ENCODE data around the gene CDK6.

The CDK6 gene

DNA sequence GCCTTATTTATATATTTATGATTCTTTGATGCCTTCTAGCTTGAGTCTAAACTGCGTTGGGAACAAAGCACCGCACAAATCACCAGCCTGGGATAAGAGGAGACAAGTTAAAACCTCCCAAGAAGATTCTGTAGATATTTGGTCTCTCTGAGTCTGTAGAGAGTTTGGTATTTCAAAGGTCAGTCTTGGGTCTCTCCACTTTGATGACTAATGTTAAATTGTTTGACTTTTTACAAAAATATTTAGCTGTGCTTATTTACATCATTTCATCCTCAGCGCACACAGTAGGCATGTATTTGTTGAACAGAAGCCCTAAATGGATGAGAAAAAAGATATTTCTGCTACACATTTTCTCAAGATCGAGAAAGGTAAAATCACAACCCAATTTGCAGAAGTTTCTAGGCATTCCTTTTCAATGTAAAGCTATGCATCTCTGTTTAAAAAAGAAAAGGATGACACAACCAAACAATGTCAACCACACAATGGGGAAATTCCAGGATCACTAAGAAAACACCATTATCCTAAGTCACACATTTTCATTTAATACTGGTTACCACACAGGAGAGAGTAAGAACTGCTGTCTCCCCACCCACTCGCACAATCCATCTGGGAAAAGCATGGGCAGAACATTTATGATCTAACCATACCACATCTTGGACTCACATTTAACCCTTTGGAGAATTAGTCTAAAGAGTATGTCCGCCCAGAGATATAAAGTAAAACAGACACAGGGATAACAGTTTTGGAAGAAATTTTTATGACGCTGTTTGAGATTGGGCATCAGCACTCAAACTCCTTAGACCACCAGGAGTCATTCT is 4.4 kb downstream of the CDK6 start:
- intact Hi-C loops (cut with DNase I), result loop anchor here (2.0 to 10.0 kb wide), 3 partner anchors 135 to 223 kb away; no protein-coding TSS in a partner anchor
- DNase-seq, result peak in 1 of 42 donors; percentile 14

DNA sequence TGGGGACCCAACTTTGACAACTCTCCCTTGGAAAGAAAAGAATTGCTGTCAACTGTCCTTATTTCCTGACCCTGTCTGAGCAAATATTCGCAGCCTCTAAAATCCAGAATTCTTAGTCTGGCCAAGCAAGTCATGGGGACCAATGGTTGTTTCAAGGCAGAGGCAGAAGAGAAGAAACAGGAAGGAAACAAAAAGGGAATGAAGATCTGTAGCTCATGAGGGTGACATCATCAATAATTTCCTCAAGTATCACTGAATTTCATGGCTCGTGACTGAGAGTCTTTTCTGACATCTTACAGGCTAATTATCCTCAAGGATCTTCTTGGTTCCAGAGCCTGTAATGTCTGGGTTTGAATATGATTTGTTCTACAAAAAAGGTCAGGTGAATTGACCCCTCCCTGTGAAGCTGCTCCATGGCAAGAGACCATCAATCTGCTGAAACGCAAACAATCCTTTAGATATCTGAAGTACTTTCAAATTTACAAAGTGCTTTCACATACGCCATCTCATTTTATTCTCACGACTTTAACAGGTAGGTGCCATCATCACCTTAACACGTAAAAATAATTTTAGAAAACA is 5.8 kb downstream of the CDK6 start:
- intact Hi-C loops (cut with DNase I), result loop anchor here (5.0 to 10.0 kb wide), 2 partner anchors 133 to 224 kb away; no protein-coding TSS in a partner anchor
- no peak for DNase-seq

DNA sequence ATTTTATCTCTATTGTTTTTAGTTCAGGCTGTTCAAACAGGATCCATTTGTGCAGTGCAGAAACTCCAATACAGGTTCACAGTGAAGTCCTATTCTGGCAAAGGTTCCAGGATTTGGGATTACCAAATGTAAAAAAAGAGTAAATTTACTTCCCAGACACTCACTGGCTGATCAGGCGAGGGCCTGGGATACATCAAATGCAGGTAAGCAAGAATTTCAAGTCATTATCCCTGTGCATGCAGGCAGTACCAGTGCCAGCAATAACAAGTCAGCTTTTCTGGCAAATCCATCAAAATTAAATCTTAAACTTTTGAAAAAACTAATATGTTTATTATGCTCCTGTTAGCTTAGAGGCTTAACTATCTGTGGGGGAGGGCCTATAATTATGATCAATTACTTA is 6.3 kb downstream of the CDK6 start:
- intact Hi-C loops (cut with DNase I), result loop anchor here (5.0 to 10.0 kb wide), 2 partner anchors 133 to 225 kb away; no protein-coding TSS in a partner anchor
- DNase-seq, result no peak

DNA sequence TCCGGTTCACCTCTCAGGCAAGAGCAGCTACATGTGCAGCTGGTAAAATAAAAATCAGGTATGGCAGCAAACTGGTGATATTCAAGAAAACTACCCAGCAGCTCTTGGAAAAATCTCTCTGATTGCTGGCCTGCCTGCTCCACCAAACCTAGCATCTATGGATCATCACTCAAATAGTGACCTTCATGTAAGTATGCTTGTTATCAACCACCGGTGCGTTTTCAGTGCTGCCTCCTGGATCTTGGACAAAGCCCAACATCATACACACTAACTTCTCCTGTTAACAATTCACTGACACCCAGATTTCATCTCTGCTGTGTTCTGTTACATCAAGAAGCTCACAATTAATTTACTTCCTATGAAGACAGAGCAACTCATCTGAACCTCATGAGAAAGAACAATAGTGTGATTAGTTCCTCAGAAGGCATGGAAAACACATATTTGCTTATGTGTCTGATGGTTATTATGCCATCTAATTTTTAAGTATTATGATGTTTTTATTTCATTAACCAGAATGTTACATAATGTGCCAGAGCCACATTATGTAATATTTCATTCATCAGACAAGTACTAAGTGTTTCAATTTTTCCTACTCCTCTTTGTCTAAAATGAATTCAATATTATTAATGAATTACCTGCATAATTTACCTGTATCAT is 8.8 kb downstream of the CDK6 start:
- intact Hi-C loops (cut with DNase I), result no loop called here
- DNase-seq, result no peak

DNA sequence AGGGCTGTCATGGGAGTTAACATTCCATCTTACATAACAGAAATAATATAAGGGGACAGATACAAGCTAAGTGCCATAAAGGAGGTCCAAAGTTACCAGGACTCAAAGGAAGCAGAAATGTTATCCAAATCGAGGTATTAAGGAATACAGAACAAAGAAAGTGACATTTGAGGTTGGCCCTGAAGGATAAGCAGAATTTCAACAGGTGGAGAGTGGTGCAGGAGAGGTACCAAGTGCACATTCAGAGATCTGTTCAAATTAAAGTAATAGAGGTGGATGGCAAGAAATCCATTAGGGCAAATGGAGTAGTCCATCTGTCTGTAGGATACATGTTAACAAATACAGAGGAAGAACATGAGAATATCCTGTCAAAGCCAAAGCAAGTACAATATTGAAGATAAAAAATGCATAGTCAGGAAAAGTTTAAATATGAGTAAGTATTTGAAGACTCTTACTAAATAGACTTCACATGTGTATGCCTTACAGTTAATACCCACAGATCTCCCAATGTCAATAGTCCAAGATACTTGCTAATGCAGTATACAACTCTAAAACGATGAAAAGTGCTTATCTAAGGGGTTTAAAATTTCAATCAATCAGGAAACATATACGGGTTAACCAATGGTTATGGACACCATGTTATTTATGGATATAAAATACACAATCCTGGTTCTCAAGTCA is 10.0 kb downstream of the CDK6 start:
- no peak for DNase-seq
- intact Hi-C loops (cut with DNase I), result no loop called here

DNA sequence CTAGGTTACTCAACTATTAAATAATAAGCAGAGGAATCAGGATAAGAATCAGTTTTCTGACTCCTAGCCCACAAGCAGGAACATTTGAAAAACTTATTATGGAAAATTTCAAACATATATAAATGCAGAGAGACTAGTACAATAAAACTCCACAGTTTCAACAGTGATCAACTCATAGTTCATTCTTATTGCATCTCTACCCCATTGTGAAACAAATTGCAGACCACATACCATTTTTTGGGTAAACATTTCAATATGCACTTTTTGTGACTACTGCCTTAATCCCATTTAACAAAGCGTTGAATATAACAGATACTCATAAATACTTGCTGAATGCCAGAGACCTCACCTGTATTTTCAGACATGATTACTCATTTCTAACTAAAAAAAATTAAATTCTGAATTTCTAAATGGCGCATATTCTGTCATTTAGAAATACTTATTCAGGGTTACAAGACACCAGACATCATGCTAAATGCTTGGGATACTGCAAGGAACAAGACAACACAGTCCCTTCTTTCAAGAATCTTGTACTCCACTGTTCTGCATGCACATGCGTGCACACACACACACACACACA is 11.4 kb downstream of the CDK6 start:
- no peak for DNase-seq
- intact Hi-C loops (cut with DNase I), result no loop called here

DNA sequence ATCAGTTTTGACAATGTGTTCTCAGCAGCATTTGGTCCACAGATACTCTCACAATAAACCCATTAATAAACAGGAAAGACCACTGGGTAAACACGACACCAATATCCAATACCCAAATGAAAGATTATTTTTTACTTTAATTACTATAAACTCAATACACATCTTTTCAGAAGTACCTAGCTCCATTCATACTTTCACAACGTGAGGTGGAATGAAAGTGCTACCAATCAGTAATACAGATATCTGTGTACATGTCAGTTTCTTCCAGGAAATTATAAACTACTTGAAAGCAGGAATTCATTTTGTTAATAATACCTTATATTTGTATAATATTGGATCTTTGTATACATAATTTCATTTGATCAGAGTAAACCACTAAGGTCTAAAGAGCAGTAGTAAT is 11.9 kb downstream of the CDK6 start:
- no peak for DNase-seq
- intact Hi-C loops (cut with DNase I), result no loop called here

DNA sequence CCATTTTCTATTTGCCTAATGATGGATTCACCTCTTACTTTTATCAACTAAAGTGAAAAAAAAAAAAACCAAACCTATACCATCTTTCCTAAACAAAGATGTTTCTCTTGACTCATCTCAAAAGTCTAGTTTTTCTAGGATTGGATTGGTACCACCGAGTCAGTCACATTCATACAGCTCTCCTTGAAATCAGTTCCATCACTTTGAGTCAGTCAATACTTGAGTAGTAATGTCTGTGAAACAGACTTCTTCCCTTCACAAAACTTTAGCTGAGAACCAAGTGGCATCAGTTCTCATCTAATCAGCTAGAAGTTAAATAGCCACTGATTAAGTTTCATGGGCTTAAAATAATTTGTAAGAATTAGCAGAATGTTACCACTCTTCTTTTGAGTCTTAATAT is 13.3 kb downstream of the CDK6 start:
- intact Hi-C loops (cut with DNase I), result no loop called here
- no peak for DNase-seq

DNA sequence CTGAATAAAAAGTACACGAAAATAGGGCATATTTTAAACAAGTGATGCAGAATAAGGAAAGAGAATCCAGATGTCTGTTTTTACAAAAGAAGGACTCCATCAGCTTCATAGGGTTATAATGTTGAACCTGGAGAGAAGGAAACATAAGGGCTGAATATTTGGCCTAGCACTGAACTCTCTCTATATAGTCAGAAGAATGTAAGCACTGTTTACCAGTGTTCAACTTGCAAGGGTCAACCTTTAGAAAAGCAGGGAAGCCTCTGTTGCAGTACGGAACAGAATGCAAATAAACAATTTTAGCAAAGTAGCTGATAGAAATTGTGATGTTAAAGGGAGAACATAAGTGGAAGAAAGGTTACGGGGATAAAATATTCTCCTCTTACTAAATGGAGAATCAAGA is 16.2 kb downstream of the CDK6 start:
- no peak for DNase-seq
- intact Hi-C loops (cut with DNase I), result no loop called here

DNA sequence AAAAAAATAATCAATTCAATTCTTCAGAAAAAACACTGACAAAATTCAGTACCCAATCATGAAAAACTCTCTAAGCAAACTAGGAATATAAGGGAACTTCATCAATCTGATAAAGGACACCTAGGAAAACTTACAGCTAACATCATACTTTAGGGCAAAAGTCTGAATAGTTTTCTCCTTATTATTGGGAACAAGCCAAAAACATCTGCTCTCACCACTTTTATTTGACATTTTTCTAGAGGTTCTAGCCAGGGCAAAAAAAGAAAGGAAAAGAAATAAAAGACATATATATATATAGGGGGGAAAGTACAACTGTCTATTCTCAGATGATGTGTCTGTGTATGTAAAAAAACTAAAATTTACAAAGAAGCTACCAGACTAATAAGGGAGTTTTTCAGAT is 19.0 kb downstream of the CDK6 start:
- intact Hi-C loops (cut with DNase I), result no loop called here

DNA sequence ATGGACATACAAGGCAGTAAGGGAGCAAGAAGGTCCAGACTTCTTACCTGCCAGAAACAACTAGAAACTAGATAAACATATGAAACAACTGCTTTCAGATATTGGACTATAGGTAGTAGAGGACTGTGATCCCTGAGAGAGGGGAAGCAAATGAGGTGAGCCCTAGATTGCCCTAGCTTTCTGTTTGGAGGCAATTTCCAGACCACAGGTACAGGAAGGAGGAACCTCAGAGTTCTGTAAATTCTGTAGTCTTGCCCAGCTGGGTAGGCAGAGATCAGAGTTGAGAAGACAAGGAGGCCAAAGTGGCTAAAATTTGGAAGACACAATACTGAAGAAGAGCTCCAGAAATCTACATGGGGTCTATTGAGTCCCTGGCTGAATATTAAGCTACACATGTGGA is 21.0 kb downstream of the CDK6 start:
- intact Hi-C loops (cut with DNase I), result no loop called here
- DNase-seq, result no peak

More for the DNA sequence above, 19.0 kb downstream of the CDK6 start:
- DNase-seq, result no peak

DNA sequence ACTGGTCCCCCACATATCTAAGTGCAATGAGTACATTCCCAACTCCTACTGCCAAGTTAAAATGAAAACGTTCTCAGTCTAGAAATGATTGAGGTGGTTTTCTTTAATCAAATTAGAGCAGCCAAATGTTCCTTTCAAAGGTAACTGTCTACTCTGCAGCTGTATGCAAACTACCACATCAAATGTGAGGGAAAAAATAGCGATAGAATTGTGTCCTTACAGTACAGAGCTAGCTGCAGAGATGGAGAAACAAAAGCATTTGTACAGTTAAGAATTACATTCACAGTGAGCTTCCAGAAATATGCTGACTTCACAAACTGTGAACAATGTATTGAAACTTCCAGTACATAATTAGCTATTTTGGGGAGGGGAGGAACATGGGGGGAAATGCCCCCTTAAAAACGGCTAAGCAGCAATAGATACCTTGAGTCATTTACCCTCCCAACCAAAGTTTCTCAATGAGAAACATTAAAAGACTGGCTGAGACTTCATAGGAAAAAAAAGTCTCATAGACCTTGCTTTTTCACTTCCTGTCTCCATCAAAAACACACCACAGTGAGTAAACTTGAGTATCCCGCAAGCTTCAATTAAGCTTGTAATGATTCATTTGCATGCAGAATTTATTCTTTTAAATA is 22.9 kb downstream of the CDK6 start:
- intact Hi-C loops (cut with DNase I), result no loop called here
- DNase-seq, result peak in 1 of 42 donors; percentile 21

DNA sequence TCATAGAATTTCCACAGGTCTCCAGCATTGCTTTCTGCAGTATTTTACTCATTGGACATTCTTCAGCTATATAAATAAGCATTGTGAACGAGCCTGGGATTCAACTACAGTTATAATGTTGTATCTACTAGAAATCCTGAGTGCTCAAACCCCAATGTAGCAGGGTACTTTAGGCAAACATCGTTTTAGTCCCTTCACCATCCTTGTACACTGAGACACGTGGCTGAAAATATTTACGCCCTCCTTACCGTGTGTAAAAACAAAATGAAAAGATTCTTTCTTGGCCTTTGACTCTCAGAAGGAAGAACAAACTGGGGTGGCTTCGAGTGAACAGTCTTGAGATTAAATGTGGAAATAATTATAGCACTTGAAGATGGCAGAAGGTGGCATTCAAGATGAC is 25.2 kb downstream of the CDK6 start:
- DNase-seq, result no peak
- intact Hi-C loops (cut with DNase I), result no loop called here

DNA sequence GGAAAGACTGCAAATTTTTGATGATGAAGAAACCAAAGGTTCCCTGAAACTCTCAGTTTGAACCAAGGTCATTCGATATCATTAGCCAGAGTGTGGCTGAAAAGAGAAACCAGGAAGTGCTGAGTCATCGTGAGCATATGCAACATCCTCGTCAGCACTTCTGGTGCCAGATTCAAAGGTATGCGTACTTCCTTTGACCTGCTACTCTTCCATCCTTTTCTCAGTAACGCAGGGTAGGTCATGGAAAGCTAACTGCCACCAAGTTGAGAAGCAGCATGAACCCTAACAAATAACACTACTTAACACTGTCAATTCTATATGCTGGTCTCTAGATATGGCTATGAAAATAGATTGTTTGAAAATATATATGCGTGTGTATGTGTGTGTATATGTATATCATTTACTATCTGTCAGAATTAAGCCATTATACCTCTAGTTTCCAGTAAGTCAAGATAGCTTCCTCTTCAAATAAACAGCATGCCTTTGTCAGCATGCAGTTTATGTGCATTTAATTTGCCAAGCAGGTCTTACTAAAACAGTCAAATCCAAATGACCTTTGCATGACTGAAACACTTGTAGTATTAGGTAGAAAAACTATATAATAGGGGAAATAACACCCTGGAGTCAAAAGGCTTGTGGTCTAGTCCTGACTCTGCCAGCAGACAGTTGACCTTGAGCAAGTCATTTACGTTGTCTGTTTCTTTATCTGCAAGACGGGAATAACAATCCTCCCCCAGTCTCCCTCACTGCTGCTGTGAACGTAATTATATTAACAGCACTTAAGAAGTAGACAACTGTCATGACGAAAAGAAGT is 26.4 kb downstream of the CDK6 start:
- intact Hi-C loops (cut with DNase I), result no loop called here
- DNase-seq, result peak in 24 of 42 donors; percentile 8 to 72 (median 32)

DNA sequence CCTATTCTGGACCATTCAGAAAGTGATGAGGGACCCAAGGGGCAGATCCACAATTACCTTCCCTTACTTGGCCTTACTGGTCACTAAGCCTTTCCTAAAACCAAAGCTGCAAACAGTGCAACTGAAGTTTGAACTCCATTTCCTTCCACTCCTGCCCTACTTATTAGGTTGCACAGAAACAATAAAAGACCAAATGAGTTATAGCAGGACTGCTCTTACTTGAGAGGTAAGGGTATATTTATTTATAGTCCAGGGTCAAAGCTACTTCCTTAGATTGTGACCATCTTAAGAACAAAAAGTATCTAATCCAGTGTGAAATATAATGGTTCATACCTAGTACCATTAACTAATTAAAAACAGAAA is 27.0 kb downstream of the CDK6 start:
- DNase-seq, result no peak
- intact Hi-C loops (cut with DNase I), result no loop called here

DNA sequence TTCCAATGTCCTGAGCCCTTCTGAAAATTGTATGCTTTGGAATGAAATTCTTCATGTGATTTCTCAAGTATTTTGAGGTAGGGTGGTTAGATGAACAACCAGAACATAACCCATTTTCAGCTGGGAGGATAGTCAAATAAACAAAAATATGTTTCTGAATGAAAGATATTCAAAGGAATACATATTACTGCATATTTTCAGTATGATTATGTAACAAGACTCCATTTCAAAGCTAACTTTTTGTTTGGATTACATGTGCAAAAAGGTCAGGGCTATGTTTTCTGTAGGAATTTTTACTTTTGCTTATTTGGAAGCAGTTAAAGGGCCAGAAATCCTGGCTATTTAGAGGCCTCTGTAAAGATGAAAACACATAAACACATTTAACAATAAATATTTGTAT is 27.7 kb downstream of the CDK6 start:
- DNase-seq, result no peak
- intact Hi-C loops (cut with DNase I), result no loop called here

DNA sequence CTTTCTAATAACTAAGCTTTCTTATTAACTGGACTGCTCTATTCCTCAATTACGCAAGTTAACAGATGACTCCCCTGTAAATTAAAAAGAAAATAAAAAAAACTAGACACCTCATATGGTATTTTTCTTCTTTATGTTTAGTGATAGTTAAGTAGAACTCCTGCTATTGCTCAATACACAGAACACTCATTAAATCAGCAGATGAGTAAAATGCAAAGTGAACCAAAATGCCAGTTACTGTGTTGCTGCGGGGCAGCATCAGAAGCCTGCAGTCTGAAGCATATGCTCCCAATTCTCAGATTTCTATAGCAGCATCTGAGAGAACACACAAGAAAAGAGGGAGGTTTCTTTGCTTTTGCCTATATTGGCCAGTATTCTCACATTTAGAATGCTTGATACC is 28.4 kb downstream of the CDK6 start:
- intact Hi-C loops (cut with DNase I), result no loop called here
- DNase-seq, result no peak

DNA sequence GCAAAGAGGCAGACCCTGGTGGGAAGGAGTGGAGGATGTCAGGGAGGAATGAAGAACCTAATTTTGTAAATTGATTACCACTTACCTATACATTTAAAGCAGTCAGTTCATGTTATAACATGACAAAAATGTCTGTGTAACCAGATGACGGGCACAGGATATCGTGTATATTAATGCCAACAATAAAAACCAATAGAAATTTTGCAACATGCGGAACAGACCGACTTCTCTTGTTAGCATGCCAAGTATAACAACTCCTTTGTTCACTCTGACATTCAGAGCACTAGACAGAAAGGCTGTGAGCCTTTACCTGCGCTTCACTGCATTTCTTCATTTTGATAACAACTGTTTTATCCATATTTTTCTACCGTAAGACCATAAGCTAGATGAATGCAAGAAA is 29.9 kb downstream of the CDK6 start:
- intact Hi-C loops (cut with DNase I), result no loop called here

More for the DNA sequence above, 29.9 kb downstream of the CDK6 start:
- no peak for DNase-seq

Measured in head of caudate nucleus (tissue), 42 donors.